ENCODE measurements around the gene MRM1.
"Not testable (repeated sequence)": the region's sequence is repeated elsewhere in the genome, so short reads cannot be mapped to it uniquely, and the experiment has no call there.

MRM1 gene

DNA sequence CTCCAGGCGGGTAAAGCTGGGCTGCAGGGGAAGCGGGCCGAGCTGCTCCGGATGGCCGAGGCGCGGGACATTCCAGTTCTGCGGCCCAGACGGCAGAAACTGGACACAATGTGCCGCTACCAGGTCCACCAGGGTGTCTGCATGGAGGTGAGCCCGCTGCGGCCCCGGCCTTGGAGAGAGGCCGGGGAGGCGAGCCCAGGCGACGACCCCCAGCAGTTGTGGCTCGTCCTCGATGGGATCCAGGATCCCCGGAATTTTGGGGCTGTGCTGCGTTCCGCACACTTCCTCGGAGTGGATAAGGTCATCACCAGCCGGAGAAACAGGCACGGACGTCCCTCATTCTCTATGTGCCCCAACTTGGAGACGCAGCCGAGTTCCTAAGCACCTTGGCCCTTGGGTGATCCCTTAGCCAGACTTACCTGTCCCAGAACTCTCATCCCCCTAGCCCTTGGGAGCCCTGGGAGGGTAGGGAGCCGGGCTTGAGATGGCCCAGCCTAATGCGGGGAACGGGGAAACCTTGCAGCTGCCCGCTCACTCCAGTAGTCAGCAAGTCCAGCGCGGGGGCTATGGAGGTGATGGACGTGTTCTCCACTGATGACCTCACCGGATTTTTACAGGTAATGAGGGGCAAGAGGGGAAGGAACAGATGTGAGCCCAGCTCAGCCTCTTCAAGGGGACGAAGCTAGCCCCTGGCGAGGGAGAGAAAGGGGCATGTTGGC, 806 bp downstream of the MRM1 start:
- peak; percentile 58 for DNase-seq

DNA sequence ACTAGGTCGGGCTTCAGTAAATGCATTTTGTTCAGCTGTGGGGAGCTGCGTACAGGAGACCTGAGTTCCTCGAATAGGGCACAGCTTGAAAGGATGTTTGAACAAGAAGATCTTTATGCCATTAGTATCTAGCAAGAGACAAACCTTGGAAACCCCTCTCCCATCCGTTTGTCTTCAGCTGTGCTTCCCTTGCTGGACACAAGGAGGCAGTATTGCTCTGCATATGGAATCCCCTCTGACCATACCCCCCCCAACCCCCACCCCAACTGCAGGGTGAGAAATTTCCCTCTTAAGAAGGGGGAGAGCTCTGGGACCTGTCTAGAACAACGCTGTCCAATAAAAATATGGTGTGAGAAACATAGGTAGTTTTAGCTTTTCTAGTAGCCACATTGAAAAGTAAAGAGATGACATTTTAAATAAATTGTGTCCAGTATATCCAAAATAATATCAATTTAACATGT, 1.6 kb downstream of the MRM1 start:
- peak; percentile 93 for DNase-seq

DNA sequence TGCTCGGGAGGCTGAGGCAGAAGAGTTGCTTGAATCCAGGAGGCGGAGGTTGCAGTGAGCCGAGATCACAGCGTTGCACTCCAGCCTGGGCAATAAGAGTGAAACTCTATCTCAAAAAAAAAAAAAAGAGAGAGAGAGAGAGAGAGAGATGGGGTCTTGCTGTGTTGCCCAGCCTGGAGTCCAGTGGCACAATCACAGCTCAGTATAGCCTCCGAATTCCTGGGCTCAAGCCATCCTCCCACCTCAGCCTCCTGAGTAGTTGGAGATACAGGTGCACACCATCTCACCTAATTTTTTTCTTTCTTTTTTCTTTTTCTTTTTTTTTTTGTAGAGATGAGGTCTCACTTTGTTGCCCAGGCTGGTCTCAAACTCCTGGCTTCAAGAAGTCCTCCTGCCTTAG, 3.6 kb downstream of the MRM1 start:
- DNase-seq, result not testable (repeated sequence)

- no peak for DNase-seq
These were observed 6.9 kb downstream of the MRM1 start for GRCh38 chr17:36608280-36608679.

DNA sequence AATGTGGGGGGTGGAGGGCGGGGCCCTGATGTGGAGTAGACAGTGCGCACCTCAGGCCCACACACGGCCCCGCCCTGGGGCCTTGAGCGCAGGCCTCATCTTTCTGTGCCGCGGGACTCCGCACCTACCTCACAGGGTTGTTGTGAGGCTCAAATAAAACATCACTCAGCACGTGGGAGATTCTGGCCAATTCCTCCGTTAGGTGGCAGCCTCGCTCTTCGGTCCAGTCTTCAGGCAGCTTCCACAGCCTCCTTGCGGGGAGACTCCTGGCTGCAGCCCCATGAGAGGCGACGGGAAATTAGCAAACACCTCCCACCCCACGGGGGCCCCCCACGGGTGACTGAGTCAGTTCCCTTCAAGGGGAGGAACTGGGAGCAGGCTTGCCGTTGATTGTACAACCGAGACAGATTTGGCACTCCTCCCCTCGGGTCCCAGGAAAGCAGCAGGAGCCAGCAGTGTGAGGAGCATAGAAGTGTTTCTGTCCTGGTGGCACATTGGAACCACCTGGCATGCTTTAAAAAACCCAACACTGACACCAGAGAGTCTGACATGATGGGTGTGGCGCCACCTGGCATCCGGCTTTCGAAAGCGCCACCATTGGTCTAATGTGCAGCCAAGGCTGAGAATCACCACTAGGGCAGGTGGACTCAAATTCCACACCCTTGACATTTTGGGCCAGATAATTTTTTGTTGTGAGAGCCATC, 7.6 kb downstream of the MRM1 start:
- peak; percentile 58 for DNase-seq

GRCh38 chr17:36609498-36609862, 8.1 kb downstream of the MRM1 start:
- DNase-seq, result no peak

DNA sequence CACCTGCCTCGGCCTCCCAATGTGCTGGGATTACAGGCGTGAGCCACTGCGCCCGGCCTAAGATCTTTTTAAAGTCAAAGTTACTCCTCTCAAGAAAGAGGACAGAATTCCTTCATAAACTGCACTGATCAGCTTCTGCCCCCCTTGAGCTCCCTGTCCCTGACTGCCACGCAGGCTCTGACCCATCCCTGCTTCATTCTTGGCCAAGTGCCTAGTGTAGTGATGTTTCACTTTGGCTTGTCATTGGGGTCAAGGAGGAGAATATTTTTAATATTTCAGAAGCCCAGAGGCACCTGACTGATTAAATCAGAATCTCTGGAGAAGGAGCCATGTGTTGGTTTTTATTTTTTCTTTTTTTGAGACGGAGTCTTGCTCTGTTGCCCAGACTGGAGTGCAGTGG, 9.1 kb downstream of the MRM1 start:
- no peak for DNase-seq

- no peak for DNase-seq
These were observed 10.1 kb downstream of the MRM1 start for GRCh38 chr17:36611345-36612072.

- no peak for DNase-seq
These were observed 10.9 kb downstream of the MRM1 start for GRCh38 chr17:36612323-36612722.

DNA sequence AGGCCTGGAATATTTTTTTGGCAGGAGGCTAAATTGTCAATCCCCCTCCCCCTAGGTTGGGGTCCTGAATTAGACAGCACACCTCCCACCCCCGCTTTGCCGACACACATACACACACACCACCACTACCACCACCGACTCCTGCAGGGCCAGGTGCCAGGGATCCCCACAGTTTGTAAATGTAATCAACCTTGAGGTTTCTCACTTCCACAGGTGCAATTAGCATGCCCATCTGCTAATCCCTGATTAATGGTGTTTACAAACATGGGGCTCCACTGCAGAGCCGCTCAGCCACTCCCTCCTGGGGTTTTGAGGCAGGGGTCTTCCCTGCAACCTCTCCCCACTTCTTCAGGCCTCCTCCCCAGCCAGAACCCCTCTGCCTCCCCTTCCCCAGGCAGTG, 11.8 kb downstream of the MRM1 start:
- peak; percentile 54 for DNase-seq

DNA sequence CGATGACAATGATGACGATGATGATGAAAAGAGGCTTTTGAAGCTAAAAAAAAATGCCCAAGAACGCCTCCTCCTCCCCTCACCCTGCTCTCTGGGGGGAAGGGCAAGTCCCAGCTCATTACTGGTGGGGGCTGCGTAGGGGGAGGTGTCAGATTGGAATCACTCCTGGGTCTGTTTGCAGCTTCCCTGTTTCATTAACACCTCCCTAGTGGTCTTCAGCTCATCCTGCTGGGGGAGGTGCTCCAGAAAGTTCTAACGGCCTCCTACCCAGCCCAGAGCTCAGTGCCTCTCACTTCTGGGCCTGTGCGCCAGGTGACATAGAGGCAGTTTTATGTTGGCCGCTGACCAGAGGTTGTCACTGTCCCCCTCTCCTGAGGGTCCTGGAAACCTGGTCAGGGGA, 12.7 kb downstream of the MRM1 start:
- DNase-seq, result no peak

GRCh38 chr17:36614933-36615332, 13.6 kb downstream of the MRM1 start:
- DNase-seq, result peak; percentile 57

GRCh38 chr17:36616061-36617029, 15.0 kb downstream of the MRM1 start:
- no peak for DNase-seq

DNA sequence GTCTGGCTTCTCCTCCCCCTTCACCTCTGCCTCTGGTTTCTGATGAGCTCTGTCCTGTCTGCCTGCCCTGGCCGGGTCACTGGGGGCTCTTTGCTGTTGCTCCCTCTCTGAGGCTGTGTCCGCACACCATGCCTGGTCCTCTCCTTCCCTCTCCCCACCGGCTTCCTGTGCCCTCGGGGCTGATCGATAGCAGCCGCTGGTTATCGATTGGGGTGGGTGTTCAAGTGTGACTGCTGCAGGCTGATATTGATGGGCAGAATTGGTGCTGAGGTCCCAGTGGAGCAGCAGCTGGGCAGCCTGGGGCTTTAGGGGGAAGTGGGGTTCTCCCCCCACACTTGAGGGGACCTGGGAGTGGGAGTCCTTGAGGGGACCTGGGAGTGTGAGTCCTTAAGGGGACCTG, 16.4 kb downstream of the MRM1 start:
- no peak for DNase-seq

- DNase-seq, result no peak
These were observed 21.9 kb downstream of the MRM1 start for GRCh38 chr17:36623281-36623680.

- no peak for DNase-seq
These were observed 23.8 kb downstream of the MRM1 start for GRCh38 chr17:36625188-36625587.

GRCh38 chr17:36627101-36627500, 25.7 kb downstream of the MRM1 start:
- no peak for DNase-seq

GRCh38 chr17:36628576-36628975, 27.2 kb downstream of the MRM1 start:
- DNase-seq, result no peak

DNA sequence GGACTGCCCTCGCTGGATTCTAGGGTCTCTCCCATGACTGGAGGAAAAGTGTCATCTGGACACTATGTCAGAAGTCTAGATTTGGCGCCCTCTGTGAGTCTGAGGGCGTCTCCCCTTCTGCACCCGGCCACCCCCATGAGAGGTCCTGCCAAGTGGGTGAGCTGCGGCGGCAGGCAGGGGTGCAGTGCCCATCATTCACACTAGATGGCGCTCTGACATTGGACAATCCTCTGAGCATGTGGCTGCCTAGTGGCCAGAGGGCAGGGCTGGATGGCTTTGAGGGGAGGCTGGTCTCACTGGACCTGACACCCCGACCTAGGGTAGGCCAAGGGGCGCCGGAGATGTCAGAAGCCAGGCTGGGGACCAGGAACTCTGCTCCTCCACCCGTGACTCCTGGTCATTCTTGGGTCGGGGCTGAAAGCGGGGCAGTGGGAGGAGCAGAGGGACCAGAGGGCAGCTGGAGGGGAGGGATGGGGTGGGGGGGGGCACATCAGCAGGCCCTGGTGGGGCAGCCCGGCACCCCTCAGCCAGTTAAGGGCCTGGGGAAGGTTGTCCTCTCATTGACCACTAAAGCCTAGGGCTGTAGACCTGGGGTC, 28.0 kb downstream of the MRM1 start:
- peak; percentile 82 for DNase-seq

DNA sequence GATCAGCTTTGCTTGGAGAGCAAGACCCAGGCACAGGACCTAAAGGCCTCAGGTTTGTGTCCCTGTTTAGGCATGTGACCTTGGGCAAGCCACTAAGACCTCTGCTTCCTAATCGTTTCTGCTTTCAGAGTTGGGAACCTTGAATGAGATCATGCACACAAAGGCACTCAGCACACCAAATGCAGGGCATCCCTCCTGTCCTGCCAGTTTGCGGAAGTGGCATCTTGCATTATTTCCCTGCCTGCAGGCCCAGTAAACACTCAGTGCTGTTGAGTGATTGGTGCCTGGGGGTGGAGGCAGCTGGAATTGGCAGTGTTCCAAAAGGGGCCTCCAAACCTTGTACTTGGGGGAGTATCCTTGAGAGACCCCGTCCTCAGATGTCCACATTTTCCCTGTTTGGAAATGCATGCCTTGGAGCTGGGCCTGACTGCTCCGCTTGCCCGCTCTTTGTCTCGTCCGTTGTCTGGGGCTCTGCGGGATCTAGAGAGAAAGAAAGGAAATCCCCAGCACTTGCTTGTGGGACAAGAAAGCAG, 28.7 kb downstream of the MRM1 start:
- DNase-seq, result peak; percentile 53

DNA sequence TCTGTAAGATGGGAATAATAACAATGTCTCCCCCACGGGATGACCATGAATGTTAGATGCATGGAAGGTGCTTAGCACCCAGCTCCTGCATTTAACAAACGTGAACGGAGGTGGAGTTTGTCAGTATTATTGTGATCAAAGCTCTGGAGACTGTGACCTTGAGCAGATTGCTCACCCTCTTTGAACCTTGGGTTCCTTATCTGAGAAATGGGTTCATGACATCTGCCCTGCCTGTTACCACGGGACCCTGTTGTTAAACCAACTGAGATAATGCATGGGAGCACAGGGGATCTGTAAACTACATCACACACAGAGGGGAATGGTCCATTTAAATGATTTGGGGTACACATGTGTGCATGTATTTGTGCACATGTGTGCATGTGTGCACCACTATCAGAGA, 29.6 kb downstream of the MRM1 start:
- DNase-seq, result no peak
